SJSA1 (cell line): ENCODE measurements around the gene KIAA1191. TPM values are rescaled to one million over a fixed set of nuclear protein-coding genes. Genes with fewer than 3 reads are reported as not detected.

Experiments
- DNase-seq, 2 experiments: peaks; one replicate each; pipeline ENCODE4 v3.0.0-alpha.2; 2015 to 2020; ENCODE audit warnings: low spot score in 2 of 2, low read depth in 1 of 2
- H3K27ac ChIP-seq: fragments of 250-450 bp; sonication (Bioruptor Pico); 2 replicates; pipeline ENCODE4 v1.5.1; 2020; ENCODE audit warnings: mild to moderate bottlenecking, moderate library complexity
- H3K27me3 ChIP-seq: fragments of 250-450 bp; sonication (Bioruptor Pico); replicated peaks from 2 replicates; pipeline ENCODE4 v1.5.1; 2020; ENCODE audit warnings: mild to moderate bottlenecking, moderate library complexity
- H3K36me3 ChIP-seq: fragments of 250-450 bp; sonication (Bioruptor Pico); 2 replicates; pipeline ENCODE4 v1.5.1; 2020; ENCODE audit warnings: mild to moderate bottlenecking
- H3K4me1 ChIP-seq: fragments of 250-450 bp; sonication (Bioruptor Pico); replicated peaks from 2 replicates; pipeline ENCODE4 v1.6.1; 2021; ENCODE audit warnings: mild to moderate bottlenecking
- H3K4me3 ChIP-seq: fragments of 250-450 bp; sonication (Bioruptor Pico); 2 replicates; pipeline ENCODE4 v1.5.1; 2020; ENCODE audit warnings: mild to moderate bottlenecking
- H3K9me3 ChIP-seq: fragments of 250-450 bp; sonication (Bioruptor Pico); replicated peaks from 2 replicates; pipeline ENCODE4 v1.5.1; 2020; ENCODE audit warnings: mild to moderate bottlenecking
- total RNA-seq: library from RNA; depleted of rRNA; stranded (reverse); fragments of >200 nt; shearing (Covaris generic); gene quantifications from 2 replicates; pipeline ENCODE4 v1.2.3, GENCODE V29; 2014

The KIAA1191 gene
- total RNA-seq, 1 experiment from 2014 or later, result 107 TPM

DNA sequence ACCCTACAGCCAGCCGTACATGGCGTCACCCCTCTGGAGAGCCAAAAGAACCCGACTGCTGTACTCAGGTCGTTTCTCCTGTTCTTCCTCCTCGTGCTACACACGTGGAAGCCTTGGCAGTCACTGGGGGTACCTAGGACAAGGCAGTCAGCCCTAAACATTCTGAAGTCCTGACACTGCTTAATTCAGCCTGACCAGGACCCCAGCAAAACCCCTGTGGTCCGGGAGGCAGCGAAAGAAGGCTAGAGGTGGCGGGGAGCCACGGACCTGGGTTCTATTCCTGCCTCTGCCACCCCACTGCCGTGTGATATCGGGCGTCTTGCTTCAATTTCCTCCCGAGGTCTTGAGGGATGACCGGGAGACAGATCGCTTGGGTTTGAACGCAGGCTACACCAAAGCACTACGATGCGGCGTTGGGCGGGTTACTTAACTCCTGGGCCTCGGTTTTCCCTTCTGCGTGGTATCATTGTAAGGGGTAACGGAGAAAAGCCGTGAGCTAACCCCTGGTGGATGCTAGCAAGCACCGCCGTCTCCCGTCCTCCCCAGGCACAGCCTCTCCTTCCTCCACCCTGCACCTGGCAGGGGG is 3.3 kb upstream of the KIAA1191 start:
- Histone ChIP-seq H3K9me3 (peaks cover 11% of the 10 kb centered on the region), H3K4me1 (peaks cover 19% of the 10 kb centered on the region), H3K36me3 (peaks cover 17% of the 10 kb centered on the region), H3K27me3 (0 out of 2 replicates have a peak, but pooled peaks cover 6% of the 10 kb centered on the region), H3K27ac (no peak overlapping the region), H3K4me3 (peak overlapping the region; percentile 62)
- no peak for DNase-seq

- DNase-seq, result no peak
- Histone ChIP-seq H3K9me3 (peaks cover 11% of the 10 kb centered on the region), H3K27ac (no peak overlapping the region), H3K36me3 (peaks cover 40% of the 10 kb centered on the region), H3K4me3 (peak overlapping the region; percentile 73), H3K27me3 (0 out of 2 replicates have a peak, but pooled peaks cover 6% of the 10 kb centered on the region), H3K4me1 (peaks cover 19% of the 10 kb centered on the region)
Observed at GRCh38 chr5:176362233-176362490, 598 bp upstream of the KIAA1191 start.

DNA sequence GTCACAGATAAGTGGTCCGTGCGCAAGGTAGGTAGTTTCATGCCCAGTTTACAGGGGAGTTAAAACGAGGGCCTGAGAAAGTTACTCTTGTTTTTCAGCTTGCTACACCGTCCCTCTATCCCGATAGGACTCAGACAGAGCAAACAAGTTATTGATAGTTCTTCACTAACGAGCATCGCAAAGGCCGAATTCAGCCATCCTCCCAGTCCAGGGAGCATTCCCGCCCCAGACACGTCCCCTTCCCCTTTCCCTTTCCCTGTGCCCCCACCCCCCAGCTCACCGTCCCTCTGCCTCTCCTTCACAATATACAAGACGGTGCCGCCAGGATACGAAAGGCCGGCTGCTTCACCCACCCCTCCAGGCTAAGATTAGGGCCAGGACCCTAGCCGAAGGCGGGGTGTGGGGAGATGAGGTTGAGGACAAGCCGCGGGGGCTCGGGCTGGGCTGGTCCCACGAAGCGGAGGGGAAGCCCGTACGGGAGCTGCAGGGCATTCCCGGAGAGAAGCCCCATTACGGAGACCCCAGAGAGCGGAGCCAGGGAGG is 599 bp downstream of the KIAA1191 start:
- H3K4me1 ChIP-seq, result peaks cover 21% of the 10 kb centered on the region
- DNase-seq, result no peak
- peak overlapping the region; percentile 30 for H3K27ac ChIP-seq
- peak overlapping the region; percentile 73 for H3K4me3 ChIP-seq
- 0 out of 2 replicates have a peak, but pooled peaks cover 5% of the 10 kb centered on the region for H3K27me3 ChIP-seq
- H3K36me3 ChIP-seq, result peaks cover 44% of the 10 kb centered on the region
- H3K9me3 ChIP-seq, result peaks cover 6% of the 10 kb centered on the region

DNA sequence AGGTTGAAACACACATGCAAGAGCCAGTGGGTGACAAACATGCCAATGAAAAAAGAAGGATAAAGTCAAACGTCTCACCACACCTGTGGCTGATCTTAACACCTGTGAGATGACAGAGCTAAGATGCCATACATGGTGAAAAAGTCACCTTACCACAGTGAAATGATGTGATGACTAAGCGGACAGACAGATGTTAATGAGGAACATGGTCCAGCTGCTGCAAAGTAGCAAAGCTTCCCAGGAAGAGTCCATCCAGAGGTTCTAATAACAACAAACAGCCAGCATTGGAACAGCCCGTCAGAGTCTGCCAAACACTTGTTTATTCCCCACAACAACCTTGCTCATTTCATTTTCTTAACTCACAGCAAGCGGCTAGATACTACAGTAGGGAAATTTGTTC is 1.9 kb downstream of the KIAA1191 start:
- no peak overlapping the region for H3K4me3 ChIP-seq
- DNase-seq, result no peak
- H3K27me3 ChIP-seq, result no peaks in the 10 kb centered on the region
- no peak overlapping the region for H3K27ac ChIP-seq
- H3K4me1 ChIP-seq, result peaks cover 15% of the 10 kb centered on the region
- H3K36me3 ChIP-seq, result peaks cover 50% of the 10 kb centered on the region
- no peaks in the 10 kb centered on the region for H3K9me3 ChIP-seq

DNA sequence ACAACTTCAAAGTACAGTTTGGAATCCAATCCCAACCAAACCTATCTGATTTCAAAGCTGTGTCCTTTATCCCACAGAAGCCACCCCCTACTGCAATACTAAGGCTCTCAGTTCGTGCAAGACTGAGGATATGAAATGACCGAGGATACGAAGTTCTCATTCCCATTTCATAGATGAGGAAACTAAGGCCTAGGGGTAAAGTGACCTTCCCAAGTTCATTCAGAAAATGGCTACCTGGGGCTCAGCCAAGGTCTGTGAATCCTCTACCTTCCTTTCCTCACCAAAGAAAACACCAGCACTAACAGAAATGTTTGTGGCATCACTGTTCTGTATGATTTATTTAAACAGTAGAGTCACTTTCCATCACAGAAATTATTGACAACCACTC is 5.4 kb downstream of the KIAA1191 start:
- no peaks in the 10 kb centered on the region for H3K9me3 ChIP-seq
- no peak overlapping the region for H3K27ac ChIP-seq
- H3K4me1 ChIP-seq, result peaks cover 11% of the 10 kb centered on the region
- no peak for DNase-seq
- no peaks in the 10 kb centered on the region for H3K27me3 ChIP-seq
- no peak overlapping the region for H3K4me3 ChIP-seq
- peaks cover 80% of the 10 kb centered on the region for H3K36me3 ChIP-seq

- peak; percentile 37 to 60 for DNase-seq
- H3K9me3 ChIP-seq, result no peaks in the 10 kb centered on the region
- no peak overlapping the region for H3K27ac ChIP-seq
- no peak overlapping the region for H3K4me3 ChIP-seq
- H3K4me1 ChIP-seq, result peaks cover 11% of the 10 kb centered on the region
- H3K36me3 ChIP-seq, result peaks cover 84% of the 10 kb centered on the region
- no peaks in the 10 kb centered on the region for H3K27me3 ChIP-seq
Observed at GRCh38 chr5:176355400-176356178, 6.0 kb downstream of the KIAA1191 start.

GRCh38 chr5:176353533-176353932 is 8.0 kb downstream of the KIAA1191 start:
- H3K4me1 ChIP-seq, result peaks cover 11% of the 10 kb centered on the region
- no peaks in the 10 kb centered on the region for H3K9me3 ChIP-seq
- H3K36me3 ChIP-seq, result peaks cover 94% of the 10 kb centered on the region
- no peak overlapping the region for H3K27ac ChIP-seq
- no peak overlapping the region for H3K4me3 ChIP-seq
- DNase-seq, result no peak
- H3K27me3 ChIP-seq, result no peaks in the 10 kb centered on the region

GRCh38 chr5:176352116-176352878 is 9.3 kb downstream of the KIAA1191 start:
- no peak overlapping the region for H3K4me3 ChIP-seq

DNA sequence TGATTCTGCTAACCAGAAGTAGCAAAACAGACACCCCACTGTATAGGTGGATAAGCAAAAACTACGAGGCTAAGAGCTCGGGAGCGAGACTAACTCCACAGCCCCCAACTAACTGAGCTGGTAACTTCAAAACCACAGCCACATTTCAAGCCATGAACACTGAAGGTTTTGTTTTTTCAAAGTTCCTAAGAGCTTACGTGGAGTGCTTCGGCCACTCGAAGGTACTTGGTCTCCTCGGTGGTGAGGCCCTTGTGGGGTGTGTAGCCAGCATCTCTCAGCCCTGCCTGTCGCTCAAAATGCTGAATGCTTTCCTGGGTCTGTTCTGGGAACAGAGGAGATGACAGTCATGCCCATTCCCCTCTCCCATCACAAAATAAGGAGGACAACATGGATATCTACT is 11.1 kb downstream of the KIAA1191 start:
- peaks cover 97% of the 10 kb centered on the region for H3K36me3 ChIP-seq

More at GRCh38 chr5:176352116-176352878, 9.3 kb downstream of the KIAA1191 start:
- Histone ChIP-seq H3K36me3 (peaks cover 95% of the 10 kb centered on the region), H3K27me3 (no peaks in the 10 kb centered on the region), H3K4me1 (peaks cover 11% of the 10 kb centered on the region), H3K27ac (no peak overlapping the region), H3K9me3 (no peaks in the 10 kb centered on the region)
- no peak for DNase-seq

GRCh38 chr5:176342766-176343458 is 18.7 kb downstream of the KIAA1191 start:
- peaks cover 34% of the 10 kb centered on the region for H3K36me3 ChIP-seq
- H3K4me1 ChIP-seq, result no peaks in the 10 kb centered on the region
- no peak for DNase-seq

More for the DNA sequence above, 11.1 kb downstream of the KIAA1191 start:
- H3K4me1 ChIP-seq, result peaks cover under 1% of the 10 kb centered on the region
- no peaks in the 10 kb centered on the region for H3K9me3 ChIP-seq
- no peak overlapping the region for H3K27ac ChIP-seq
- no peaks in the 10 kb centered on the region for H3K27me3 ChIP-seq
- H3K4me3 ChIP-seq, result no peak overlapping the region
- no peak for DNase-seq

GRCh38 chr5:176342158-176342483 is 19.4 kb downstream of the KIAA1191 start:
- Histone ChIP-seq H3K27me3 (no peaks in the 10 kb centered on the region; the same call in 1 of the 2 replicates), H3K36me3 (peaks cover 26% of the 10 kb centered on the region), H3K4me3 (no peak overlapping the region), H3K9me3 (no peaks in the 10 kb centered on the region), H3K27ac (no peak overlapping the region), H3K4me1 (no peaks in the 10 kb centered on the region)
- DNase-seq, result no peak

More at GRCh38 chr5:176342766-176343458, 18.7 kb downstream of the KIAA1191 start:
- H3K9me3 ChIP-seq, result no peaks in the 10 kb centered on the region
- H3K27ac ChIP-seq, result no peak overlapping the region
- H3K27me3 ChIP-seq, result no peaks in the 10 kb centered on the region; the same call in 1 of the 2 replicates
- no peak overlapping the region for H3K4me3 ChIP-seq

GRCh38 chr5:176341325-176342157 is 20.0 kb downstream of the KIAA1191 start:
- Histone ChIP-seq H3K36me3 (peaks cover 21% of the 10 kb centered on the region), H3K4me1 (no peaks in the 10 kb centered on the region), H3K27me3 (no peaks in the 10 kb centered on the region; the same call in 1 of the 2 replicates), H3K9me3 (no peaks in the 10 kb centered on the region), H3K27ac (no peak overlapping the region), H3K4me3 (no peak overlapping the region)
- no peak for DNase-seq

- H3K4me3 ChIP-seq, result no peak overlapping the region
- no peak for DNase-seq
Observed at GRCh38 chr5:176339304-176339703, 22.3 kb downstream of the KIAA1191 start.

More at GRCh38 chr5:176339304-176339703, 22.3 kb downstream of the KIAA1191 start:
- Histone ChIP-seq H3K4me1 (no peaks in the 10 kb centered on the region), H3K36me3 (peaks cover 2% of the 10 kb centered on the region), H3K27ac (no peak overlapping the region), H3K27me3 (no peaks in the 10 kb centered on the region; the same call in 1 of the 2 replicates), H3K9me3 (no peaks in the 10 kb centered on the region)
